ENCODE results near the gene PRTN3.

PRTN3 gene

DNA sequence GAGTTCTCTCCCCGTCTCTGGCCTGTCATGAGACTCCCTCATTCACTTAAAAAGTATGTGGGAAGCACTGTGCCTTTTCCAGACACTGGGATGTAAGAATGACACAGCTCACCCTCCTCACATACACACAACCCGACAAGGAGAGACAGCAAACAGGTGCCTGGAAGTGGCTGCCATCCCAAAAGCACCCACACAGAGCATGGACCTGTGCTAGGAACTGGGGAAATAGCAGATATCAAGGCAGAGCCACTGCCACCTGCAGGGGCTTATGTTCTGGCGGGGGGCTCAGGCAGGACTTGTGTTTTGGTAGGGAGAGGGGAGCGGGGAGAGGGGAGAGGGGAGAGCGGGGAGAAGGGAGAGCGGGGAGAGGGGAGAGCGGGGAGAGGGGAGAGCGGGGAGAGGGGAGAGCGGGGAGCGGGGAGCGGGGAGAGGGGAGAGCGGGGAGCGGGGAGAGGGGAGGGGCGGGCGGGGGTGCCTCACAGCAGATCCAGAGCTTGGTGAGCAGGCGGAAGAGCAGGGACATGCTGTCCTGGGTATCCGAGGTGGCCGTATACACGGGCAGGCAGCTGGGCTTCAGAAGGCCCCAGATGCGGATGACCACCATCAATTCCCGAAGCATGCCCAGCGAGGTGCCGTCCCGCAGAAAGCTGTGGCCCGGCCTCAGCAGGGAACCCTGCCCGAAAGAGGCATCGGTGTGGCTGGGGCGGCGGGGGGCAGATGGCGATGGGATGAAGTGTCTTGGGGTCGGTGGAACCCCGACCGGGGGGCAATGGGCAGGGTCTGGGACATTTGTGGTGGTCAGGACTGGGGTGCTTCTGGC, 30.9 kb downstream of the PRTN3 start:
- no peak for TF ChIP-seq FOXP2 (optimal IDR thresholded peaks at IDR 0.05; ENCODE audit: borderline replicate concordance, extremely low read depth, extremely low read length, insufficient read depth)
- TF ChIP-seq SIN3A (IDR thresholded peaks at IDR 0.05; ENCODE audit: borderline replicate concordance, insufficient read depth, low read length): no peak
- TF ChIP-seq POLR2AphosphoS5 (IDR thresholded peaks at IDR 0.05; ENCODE audit: low read depth, low read length): no peak
- TF ChIP-seq, protein P1, sequence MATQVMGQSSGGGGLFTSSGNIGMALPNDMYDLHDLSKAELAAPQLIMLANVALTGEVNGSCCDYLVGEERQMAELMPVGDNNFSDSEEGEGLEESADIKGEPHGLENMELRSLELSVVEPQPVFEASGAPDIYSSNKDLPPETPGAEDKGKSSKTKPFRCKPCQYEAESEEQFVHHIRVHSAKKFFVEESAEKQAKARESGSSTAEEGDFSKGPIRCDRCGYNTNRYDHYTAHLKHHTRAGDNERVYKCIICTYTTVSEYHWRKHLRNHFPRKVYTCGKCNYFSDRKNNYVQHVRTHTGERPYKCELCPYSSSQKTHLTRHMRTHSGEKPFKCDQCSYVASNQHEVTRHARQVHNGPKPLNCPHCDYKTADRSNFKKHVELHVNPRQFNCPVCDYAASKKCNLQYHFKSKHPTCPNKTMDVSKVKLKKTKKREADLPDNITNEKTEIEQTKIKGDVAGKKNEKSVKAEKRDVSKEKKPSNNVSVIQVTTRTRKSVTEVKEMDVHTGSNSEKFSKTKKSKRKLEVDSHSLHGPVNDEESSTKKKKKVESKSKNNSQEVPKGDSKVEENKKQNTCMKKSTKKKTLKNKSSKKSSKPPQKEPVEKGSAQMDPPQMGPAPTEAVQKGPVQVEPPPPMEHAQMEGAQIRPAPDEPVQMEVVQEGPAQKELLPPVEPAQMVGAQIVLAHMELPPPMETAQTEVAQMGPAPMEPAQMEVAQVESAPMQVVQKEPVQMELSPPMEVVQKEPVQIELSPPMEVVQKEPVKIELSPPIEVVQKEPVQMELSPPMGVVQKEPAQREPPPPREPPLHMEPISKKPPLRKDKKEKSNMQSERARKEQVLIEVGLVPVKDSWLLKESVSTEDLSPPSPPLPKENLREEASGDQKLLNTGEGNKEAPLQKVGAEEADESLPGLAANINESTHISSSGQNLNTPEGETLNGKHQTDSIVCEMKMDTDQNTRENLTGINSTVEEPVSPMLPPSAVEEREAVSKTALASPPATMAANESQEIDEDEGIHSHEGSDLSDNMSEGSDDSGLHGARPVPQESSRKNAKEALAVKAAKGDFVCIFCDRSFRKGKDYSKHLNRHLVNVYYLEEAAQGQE (IDR thresholded peaks at IDR 0.05; ENCODE audit: insufficient read depth in 1 of 2, low read depth in 2 of 2, low read length in 2 of 2): no peak
- TF ChIP-seq TAF1 (IDR thresholded peaks at IDR 0.05; ENCODE audit: borderline replicate concordance, insufficient read depth, low read length): no peak

DNA sequence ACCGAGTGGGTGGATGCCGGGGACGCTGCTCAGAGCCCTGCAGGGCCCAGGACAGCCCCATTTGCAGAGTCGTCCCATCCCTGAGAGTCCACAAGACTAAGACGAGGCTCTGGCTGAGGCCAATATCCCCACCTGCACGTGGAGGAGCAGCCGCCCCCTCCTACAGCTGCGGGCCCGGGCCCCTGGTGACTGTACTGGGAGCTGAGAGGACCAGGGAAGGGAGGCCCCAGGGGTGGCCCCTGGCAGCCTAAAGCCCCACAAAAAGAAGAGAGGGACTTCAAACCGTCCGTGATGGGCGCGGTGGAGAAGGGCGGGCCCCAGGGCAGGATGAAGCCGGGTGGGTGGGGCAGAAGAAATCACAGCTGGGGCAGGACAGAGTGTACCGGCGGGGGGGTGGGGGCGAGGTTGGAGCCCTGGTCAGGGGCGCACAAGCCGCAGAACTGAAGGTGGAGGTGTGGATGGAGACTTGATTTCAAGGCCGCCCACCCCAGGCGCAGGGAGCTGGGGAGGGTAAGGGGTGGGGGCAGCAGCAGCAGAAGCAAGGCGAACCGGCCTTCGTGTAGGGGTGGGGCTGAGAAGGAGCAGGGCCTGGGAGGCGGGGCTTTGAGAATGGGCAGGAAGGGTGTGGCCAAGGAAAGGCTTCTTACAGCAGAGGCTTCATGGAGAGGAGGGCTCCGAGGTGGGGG, 31.6 kb downstream of the PRTN3 start:
- TF ChIP-seq FOXP2 (optimal IDR thresholded peaks at IDR 0.05; ENCODE audit: borderline replicate concordance, extremely low read depth, extremely low read length, insufficient read depth): peak; percentile 39
- TF ChIP-seq, protein P1 (IDR thresholded peaks at IDR 0.05; ENCODE audit: insufficient read depth in 1 of 2, low read depth in 2 of 2, low read length in 2 of 2): no peak

DNA sequence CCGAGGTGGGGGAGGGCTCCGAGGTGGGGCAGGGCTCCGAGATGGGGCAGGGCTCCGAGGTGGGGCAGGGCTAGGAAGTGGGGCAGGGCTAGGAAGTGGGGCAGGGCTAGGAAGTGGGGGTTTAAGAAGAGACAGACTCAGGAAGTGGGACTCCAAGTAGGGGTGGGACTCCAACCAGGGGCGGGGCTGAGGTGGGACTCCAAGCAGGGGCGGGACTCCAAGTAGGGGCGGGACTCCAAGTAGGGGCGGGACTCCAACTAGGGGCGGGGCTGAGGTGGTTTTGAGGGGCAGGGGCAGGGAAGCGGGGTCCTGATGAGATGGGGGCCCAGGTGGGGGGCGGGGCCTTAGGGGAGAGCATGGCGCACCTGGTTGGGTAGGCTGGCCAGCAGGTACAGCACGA, 32.3 kb downstream of the PRTN3 start:
- TF ChIP-seq FOXP2 (optimal IDR thresholded peaks at IDR 0.05; ENCODE audit: borderline replicate concordance, extremely low read depth, extremely low read length, insufficient read depth) (no peak), SIN3A (IDR thresholded peaks at IDR 0.05; ENCODE audit: borderline replicate concordance, insufficient read depth, low read length) (no peak), POLR2AphosphoS5 (IDR thresholded peaks at IDR 0.05; ENCODE audit: low read depth, low read length) (no peak), TAF1 (IDR thresholded peaks at IDR 0.05; ENCODE audit: borderline replicate concordance, insufficient read depth, low read length) (no peak)
- TF ChIP-seq, protein P1 (IDR thresholded peaks at IDR 0.05; ENCODE audit: insufficient read depth in 1 of 2, low read depth in 2 of 2, low read length in 2 of 2): no peak

DNA sequence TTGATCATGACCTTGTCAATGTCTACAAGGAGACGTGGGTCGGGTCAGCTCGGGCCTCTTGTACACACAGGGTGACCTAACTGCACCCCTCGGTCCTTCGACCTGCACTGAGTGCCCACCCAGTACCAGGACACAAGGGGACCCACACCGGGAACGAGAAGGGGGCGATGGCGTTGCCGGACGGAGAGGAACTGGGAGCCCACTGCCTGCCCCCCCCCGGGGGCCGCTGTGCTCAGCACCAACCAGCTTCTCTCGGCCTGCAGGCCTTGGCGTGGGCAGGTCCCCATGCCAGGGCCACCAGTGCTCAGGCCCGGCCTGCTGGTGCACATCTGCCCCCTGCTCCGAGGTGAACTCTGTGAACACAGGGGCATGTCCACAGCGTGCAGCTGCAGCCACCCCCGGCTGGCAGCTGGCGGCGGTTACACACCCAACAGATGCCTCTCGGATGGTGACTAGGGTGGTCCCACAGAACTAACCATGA, 32.8 kb downstream of the PRTN3 start:
- TF ChIP-seq POLR2AphosphoS5 (IDR thresholded peaks at IDR 0.05; ENCODE audit: low read depth, low read length): no peak
- no peak for TF ChIP-seq FOXP2 (optimal IDR thresholded peaks at IDR 0.05; ENCODE audit: borderline replicate concordance, extremely low read depth, extremely low read length, insufficient read depth)

DNA sequence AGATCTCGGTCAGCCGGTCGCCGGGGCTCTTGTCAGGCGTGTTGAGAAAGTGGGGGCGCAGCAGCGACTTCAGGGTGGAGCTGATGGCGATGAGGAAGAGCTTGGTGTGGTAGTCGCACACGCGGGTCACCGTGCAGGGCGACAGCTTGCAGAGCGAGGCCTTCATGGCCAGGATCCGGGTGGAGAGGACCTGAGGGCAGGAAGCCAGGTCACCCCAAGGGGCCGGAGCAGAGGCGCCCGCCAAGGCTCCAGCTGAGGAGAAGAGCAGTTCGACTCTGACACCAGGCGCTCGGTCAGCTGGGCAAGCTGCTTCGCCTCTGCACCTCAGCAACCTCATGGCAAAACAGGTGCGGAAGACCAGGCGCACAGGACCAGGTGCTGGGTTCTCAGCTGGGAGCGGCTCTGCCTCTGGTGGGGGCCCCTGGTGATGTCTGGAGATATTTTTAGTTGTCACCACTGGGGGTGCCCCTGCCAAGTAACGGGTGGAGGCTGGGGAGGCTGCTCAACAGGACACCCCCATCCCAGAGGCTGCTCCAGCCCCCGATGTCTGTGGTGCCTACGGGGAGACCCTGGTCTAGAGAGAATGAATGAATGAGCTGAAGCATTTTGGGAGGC, 34.6 kb downstream of the PRTN3 start:
- TF ChIP-seq POLR2AphosphoS5 (IDR thresholded peaks at IDR 0.05; ENCODE audit: low read depth, low read length): no peak
- no peak for TF ChIP-seq FOXP2 (optimal IDR thresholded peaks at IDR 0.05; ENCODE audit: borderline replicate concordance, extremely low read depth, extremely low read length, insufficient read depth)
- TF ChIP-seq, protein P1 (IDR thresholded peaks at IDR 0.05; ENCODE audit: insufficient read depth in 1 of 2, low read depth in 2 of 2, low read length in 2 of 2): no peak
